DMS53 (cell line): ENCODE data around the gene MOB3B.
A peak's percentile ranks its signal among the peaks of the same experiment; 100 is the strongest.

Experiments used
- DNase-seq: peaks from one replicate; lab custom pipeline; 2025; lab: John Stamatoyannopoulos, UW

The MOB3B gene

DNA sequence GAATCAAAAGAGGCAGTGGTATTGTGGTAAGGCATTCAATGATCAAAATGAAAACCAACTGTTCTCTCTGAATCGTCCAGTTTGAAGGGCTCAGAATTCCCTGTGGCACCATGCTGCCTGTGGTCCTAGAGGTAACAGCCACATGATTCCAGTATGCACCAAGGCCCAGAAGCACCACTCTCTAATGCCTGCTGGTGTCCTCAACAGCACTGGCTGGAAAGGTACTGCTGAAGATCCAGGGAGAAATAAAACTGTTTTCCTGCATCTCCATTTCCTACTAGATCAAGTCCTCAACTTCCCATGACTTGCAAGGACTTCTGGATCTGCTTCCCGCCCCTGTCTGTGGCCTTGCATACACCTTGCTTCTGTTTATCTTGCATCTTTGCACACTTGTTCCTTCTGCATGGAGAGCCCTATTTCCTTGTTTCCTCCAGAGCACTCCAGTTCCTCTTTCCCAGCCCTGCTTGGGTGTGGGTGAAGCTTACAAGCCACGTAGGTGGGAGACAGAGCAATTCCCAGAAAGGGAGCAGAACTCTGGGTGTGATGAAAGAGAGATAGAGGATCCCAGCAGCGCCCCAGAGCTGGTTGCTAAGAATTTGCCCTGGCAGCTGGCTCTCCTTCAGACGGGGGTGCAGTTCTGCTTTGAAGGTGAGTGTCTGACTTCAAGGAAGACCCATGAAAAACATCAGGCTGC is 191.6 kb downstream of the MOB3B start:
- DNase-seq = no peak

DNA sequence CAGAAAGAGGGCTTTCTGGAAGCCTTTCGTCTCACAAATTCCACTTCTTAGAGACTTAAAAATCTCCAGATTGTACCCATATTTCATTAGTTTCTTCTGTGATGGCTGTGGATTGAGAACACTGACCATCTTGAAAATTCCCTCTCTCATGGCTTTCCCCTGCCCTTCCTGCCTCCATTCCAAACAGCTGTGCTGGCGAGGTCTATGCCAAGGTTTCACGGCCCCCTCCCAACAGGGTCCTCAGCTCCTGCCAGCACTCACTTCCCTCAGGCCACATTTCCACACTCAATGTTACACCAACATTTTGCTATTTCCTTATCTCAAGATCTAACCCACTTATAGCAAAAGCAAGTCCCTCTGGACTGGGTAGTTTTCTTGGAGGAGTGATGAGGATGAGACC is 192.4 kb downstream of the MOB3B start:
- DNase-seq = no peak

DNA sequence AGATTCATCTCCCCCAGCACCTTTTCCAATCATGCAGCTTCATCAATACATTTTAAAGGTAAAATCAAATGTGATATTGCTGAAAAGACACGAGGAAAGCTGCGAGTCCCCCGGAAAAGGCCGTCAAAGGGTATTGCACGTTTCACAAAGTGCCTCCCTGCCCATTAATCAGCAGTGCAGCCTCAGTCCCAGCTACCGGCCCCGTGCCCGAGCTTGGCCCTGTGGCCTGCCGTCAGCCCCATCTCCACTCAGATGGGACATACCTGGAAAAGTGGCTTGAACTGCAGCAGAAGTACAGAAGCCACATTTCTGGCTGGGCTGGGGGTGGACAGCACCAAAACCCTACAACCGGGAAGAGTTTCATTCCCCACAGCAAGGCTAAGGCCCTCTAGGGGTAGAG is 192.8 kb downstream of the MOB3B start:
- no peak for DNase-seq

DNA sequence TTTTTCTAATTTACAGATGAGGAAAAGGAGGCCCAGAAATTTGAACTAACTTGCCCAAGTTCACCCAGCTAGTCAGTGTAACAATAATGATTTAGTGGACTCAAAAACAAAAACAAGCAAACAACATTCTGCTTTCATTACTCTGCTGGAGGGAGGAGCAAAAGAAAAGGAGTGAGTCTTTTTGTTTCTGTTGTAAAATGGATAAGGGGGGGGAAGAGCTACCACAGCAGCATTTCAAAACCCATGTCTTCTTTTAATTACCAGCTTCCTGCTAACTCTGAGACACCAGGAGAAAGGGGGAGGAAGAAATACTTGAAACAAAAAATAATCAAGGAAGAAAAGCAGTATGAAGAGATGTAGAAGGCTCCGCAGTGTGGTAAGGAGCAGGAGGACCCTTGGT is 193.5 kb downstream of the MOB3B start:
- DNase-seq = no peak

DNA sequence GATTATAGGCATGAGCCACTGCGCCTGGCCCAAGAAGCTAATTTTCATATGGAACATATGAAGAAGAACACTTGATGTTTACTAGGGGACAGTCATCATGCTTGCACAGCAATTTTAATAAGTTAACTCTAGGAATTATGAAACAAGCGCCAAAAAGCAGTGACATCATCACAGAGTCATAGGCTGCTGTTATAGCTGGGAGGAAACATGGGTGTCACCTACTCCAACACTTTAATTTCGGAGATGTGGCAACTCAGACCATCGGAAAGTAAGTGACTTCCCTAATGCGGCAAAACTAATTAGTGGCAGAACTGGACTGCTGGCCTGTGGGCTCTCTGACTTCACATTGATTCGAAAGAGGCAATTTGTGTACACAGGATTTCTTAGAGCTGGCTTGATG is 194.5 kb downstream of the MOB3B start:
- DNase-seq = no peak

DNA sequence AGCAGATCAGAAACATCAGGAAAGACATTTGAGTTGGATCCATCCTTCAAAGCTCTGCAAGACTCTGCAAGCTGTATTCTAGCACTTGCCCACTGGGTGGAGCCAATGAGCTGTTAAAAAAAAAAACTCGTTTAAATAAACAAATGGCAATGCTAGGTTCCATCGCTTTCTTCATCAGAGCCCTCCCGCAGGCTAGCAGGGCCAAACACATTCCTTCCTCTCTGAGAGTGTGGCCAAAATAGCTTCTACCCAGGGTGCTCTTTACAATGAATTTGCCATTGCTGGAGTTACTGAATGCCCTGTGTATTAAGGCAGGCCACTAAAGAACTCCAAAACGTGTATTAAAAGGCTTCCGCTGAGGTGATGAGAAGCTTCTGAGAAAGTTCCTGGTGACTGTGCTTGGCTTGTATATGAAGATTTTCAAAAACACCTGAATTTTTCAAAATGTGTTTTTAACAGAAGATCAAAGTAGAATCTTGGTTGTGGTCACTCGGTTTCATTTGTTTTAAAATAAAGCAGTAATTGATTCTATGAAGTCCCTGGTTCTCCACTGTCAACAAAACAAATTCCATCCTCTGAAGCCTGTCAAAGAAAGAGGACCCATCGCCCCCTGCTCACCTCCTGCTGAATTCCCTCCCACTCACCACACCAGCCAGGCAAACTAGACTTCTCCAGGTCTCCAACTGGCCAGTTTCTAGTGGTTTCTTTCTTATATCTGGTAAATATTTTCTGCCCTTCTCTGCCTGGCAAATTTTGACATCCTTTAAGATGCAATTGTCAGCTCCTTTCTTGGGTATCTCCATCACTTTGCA is 196.2 kb downstream of the MOB3B start:
- peak; percentile 74 for DNase-seq

DNA sequence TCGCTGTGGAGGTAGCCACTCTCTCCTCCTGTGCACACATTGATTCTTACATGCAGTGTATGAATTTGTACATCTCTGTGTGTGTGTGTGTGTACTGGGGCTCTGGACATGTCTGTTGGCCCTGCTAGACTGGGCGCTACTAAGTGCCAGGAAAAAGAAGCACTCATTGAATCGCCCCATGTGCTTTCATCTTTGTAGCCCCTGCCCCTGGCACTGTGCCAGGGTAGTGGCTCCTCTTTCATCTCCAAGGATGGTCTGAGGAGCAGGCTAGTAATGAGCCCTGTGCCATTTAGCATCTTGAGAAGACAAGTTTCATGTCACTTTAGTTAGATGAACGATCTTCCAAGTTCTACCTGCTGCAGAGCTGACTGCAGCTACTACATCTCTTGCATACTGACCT is 198.2 kb downstream of the MOB3B start:
- no peak for DNase-seq

DNA sequence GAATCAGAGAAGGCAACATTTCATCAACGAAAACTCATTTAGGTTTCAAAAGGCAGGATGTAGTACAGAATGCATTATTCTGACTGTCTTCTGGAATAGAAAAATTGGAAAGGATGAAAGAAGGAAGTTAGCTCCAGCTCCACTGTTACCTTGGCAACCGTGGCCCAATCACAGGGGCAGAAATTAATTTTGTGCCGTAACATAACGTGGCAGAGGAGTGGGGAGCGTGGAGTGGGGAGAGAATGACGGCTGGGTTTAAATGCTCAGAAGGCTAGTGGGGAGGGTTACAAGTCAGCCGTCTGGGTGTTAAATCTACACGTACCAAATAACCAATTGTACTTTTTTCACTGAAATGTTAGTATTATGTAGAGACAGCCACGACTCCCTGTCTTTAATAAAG is 200.3 kb downstream of the MOB3B start:
- DNase-seq = no peak

DNA sequence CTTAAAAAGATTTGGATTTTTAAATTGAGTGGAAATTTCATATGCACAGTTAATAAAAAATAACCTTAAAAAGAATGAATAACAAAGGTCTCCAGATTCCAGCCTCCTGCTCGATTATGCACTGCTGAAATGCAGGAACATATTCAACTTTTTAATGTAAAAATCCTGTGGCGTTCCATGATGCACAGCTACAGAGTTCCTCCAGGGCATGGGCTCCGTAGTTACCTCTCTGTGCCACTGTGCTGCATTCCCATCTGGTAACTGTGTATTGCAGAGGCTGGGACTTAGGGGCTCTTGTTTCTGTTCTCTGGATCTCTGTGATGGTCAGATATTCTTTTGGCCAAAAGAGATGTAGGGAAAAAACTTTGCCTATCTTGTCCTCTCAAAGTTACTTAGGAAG is 201.1 kb downstream of the MOB3B start:
- DNase-seq = no peak

DNA sequence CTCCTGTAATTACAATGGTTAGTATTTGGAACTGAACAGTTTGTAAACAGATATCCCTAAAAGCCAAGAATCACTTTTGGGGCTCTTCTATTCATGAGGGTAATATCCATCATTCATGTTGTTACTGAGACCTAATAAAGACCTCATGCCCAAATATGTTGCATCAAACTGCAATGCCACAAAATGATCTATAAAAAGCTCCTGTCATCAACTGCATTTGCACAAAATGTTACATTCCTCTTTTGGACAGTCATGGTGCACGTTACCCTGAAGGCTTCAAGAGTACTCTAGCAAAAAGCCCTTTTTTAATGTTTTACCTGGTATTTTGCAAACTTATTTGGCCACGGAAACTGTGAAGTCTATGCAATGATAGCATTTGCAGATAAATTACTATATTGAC is 218.4 kb downstream of the MOB3B start:
- no peak for DNase-seq

DNA sequence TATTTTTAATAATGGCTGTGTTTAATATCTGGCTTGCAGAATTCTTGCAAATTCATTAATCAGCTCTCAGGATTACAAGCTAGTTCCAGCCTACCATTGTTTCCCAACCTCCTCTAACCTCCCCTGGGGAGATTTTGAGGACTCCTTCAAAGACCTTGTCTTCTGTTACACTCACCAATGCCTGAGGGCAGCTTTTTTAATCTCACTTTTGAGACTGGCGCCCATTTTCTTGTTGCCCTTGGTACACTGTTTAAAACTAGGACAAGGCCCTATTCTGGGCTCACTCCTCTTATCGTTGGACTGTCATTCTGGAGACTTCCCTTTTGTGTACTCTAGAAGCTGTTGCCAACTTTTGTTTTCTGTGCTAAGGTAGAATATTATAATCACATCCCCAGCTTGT is 219.0 kb downstream of the MOB3B start:
- DNase-seq = no peak

DNA sequence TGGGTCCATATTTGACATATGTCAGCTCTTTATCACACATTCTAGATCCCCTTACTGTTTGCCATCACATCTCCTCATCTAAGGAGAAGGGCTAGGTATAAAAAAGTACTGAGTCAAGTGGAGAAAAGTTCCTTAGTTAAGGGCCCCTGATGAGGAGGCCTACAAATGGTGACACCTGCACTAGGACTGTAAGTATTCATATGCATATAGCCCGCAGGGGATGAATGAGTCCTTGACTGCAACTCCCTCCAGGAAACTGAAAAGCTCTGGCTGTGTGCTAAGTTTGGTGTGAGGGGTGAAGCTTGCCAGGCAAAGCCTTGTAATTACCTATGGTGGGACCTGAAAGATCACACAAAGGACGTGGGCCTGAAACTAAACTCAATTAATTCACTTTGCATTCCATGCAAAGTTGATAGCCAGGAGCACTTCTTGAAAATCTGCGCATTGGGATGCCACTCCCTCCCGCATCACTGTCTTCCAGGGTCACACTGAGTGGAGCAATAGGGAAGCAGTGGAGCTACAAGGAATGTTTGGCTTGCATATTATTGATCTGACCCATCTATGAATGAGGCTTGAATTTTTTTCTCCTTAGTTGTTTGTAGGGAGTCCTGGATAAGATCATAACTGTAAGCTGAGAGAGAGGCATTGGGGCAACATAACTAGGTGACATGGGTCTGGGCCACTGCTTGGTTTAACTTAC is 220.8 kb downstream of the MOB3B start:
- DNase-seq = no peak

DNA sequence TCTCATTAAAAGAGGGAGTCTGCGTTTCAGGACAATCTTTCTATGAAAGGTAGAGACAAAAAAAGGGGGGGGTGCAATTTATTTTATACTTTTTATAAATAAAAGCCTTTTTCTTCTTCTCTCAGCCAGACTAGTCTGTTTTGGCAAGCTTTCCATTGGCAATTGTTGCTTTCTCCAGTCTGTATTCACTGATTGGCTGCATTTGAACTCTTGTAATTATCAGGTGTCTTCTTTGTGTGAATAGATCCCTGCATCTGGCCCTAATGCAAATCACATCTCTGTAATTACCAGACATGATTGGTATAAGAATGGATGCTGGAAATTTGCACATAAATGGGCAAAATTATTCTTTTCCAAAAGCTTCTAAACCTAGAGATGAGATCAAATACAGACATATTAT is 225.1 kb downstream of the MOB3B start:
- no peak for DNase-seq

DNA sequence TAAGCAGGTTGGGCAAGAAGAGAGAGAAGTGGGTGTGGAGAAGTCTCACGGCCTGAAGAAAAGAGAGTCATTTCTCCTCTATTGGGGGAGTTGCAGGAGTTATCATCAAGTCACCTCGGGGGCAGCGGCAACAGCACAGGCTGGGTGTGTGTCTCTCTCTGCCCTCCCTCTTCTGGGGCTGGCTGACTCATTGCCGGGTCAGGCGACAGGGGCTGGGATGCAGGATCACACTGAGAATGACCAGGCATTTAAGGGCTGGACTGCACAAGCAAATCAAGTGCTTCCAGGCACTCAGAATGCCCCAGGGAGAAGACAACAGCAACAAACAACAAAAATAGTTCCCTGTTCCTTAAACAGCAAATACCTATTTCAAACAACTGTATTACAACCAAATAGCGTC is 226.4 kb downstream of the MOB3B start:
- no peak for DNase-seq

DNA sequence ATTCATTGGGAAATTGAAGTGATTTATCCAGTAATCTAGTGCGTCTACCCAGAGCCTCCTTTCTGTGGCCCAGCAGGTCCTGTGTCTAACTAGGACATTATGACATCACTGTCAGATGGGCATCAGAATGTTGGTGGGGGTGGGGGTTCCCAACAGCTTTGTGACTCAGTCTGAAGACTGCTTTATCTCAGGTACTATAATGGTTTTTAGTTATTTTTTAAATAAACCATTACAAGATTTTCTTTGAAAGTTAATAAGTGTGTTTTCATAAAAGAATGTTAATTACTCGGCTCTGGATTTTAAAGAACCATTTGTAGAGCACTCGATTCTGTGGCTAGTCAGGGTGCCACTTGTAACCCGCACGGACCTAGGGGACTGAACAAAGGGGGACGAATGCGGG is 232.6 kb downstream of the MOB3B start, which contains the start of gene EQTN:
EQTN (minus strand) TSS at position 101 of the 400 bp plus-strand sequence; CDS start at position 6, 95 bp downstream.
- no peak for DNase-seq

DNA sequence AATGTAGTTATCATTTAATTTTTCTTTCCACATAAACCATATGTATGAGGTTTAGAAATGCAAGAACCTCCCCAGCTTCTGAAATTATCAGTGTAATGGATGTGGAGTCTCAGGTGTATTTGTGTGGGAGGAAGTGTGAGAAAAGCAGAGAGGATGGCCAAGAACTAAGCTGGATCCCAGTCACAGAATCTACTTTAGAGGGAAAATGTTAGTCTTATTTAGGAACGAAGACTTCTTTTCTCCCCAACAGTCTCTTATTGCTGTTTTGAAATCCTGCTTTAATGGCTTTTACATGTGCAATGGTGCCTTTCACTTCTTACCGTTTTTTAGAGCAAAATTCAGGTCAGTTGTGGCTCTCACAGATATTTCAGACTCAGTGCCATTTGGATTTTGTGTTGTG is 235.6 kb downstream of the MOB3B start:
- DNase-seq = no peak

DNA sequence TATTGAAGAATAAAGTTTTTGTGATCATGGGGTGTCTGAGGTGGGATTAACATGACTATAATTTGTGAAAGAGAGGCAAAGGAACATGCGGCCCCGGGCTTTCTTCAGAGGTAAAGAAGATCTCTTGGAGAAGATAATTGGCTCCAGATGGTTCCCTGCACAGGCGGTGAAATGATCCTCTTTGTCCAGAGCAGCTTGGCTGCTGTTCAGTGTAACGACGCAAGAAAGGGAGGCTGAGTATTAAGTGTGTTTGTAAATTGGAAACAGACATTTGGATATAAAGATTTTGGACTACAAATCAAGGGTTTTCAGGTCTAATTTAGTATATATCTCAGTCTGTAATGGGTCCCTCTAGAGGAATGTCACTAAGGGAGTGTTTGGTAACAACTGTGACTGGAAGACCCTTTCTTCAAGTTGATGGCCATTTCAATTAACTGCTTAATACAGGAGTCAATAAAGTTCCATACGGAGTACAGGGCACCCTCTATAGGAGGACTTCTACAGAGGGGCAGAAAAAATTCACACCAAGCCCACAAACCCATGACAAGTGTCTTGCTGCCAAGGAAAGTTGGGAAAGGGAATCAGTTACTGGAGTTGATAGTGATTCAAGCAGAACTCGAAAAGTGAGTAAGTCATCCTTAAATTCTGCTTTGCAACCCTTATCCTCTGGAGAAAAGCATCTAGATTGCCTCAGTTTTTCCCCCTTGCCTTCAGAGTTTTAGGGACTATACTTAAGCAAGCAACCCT is 236.8 kb downstream of the MOB3B start:
- DNase-seq = no peak

DNA sequence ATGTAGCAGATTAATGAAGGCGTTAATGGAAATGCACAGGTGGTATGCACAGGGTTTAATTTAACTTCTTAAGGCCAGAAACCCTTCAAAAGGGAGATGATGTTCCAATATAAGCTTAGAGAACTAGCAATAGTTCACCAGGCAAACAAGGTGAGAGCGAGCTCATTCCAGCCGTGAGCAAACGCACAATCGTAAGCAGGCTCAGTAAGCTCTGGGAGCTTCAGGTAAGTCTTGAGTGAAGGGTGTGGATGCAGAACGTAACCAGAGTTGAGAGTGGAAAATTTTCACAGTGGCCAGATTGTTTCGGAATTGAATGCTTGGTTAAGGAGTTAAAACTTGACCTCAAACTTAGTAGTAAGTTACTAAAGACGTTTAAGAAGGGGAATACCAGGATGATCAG is 238.3 kb downstream of the MOB3B start:
- DNase-seq = no peak

DNA sequence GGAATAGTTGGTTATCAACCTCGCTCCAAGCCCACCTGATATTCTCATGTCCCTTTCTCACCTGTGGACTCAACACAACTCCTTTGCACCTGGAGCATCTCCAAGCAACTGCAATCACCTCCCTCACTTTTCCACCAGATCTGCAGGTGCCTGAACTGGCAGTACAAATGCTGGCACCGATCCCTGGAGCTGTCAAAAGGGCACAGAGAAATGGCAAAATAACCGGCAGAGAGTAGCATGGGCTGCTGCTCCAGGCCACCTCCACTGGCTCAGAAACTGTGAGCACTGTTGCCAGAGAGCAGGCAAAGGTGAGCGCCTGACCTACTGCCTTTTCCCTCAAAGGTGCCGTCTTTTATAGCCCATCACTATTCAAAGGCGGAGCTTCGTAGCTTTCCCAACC is 247.3 kb downstream of the MOB3B start:
- no peak for DNase-seq

DNA sequence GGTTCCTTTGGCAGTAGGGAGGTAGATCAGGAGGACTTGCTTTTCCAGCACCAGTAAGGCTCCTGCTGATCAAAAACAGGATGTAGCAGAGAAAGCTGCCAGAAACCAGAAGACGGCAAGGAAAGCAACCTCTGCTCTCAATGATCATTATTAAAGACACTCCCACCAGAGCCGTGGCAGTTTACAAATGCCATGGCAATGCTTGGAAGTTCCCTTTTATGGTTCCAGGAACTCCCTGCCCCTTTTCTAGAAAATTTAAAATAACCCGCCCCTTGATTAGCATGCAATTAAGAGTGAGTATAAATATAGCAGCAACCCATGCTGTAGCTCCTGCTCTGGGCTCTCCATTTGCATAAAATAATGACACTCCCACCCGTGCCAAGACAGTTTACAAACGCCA is 248.8 kb downstream of the MOB3B start:
- DNase-seq = no peak

DNA sequence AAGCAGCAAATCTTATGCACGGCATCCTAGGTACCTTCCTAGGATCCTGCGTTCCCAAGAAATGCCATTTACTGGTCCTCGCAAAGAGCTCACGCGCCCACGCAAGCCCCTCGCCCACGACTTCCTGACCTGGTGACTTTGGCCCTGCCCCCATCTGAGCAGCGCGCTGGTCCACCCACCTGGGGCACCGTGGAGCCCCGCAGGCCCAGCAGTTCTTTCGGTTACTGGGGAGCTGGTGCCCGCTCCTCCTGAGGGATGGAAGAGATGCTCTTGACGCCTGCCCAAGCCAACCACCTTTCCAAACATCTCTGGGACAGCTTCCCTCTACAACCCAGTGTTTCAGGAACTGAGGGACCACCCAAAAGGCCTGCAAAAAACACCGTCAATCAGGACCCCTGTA is 249.4 kb downstream of the MOB3B start:
- DNase-seq = no peak

DNA sequence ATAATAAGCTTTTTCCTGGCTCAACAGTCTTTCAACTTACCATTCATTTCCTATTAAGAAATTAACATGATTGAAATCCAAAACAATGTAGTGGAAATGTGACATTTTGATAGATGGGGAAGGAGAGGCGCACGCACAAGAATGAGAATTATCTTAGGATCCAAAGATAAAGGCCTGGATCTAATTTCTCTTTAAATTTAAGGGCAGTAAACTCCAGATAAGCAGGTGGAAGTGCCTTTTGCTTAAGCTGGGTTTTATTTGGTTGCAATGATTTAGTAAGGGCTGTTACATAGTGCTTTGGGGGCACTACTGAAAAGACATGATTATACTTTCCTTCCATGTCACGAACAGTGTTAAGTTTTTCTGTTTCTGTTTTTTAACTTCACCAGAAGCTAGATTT is 250.0 kb downstream of the MOB3B start:
- DNase-seq = no peak
